K562 (cell line): ENCODE results near the gene MPPED1. TPM values are rescaled to one million over a fixed set of nuclear protein-coding genes. Genes with fewer than 3 reads are reported as not detected.

Source experiments
- ATAC-seq: fragments of 200-7000 bp; cut with Tn5 transposase; 3 replicates; pipeline ENCODE4 v1.9.1; 2020; ENCODE audit warnings: moderate library complexity
- BruUV-seq: library from RNA; stranded (reverse); fragments of 400-500 nt; replicated peaks from 2 replicates; lab custom pipeline; 2021; lab: Mats Ljungman, UMichigan
- CTCF ChIA-PET: fragments of 300-600 bp; formaldehyde crosslinking; extraction: SDS; loops from one replicate; lab custom pipeline; 2021; ENCODE audit warnings: low intra/inter-chr PET ratio; lab: Yijun Ruan, JAX
- POLR2A ChIA-PET: fragments of 300-600, 350-650 bp; sonication (Branson Sonifier 250); formaldehyde crosslinking; extraction: SDS; loops from one replicate; lab custom pipeline; 2021; ENCODE audit warnings: antibody characterized with exemption, inconsistent platforms; lab: Yijun Ruan, JAX
- DNase-seq, 4 experiments: peaks; one replicate each; pipeline versions ENCODE4 v3.0.0 to v3.0.0-alpha.2; 2011 to 2018; ENCODE audit warnings: low spot score in 3 of 4, mixed read lengths in 3 of 4; ENCODE audit errors: extremely low read depth in 1 of 4
- FAIRE-seq: peaks from 2 replicates; lab custom pipeline; 2011; peaks lifted over from hg19 to GRCh38; lab: Jason Lieb, UNC
- H2AFZ ChIP-seq: 2 replicates; pipeline ENCODE4 v1.6.0; 2011; ENCODE audit warnings: low read depth, low read length, control low read depth, inconsistent platforms
- H3K27ac ChIP-seq: fragments of 200-600 bp; 3 replicates; pipeline ENCODE4 v1.8.0; 2011; ENCODE audit warnings: low read depth, mild to moderate bottlenecking, control low read depth, inconsistent platforms, low read length, moderate library complexity, mixed read lengths; ENCODE audit errors: extremely low read depth
- H3K27me3 ChIP-seq, 2 experiments: fragments of 300-600 bp in 1 of 2; 2 replicates in 1 of 2; 3 replicates in 1 of 2; pipeline versions ENCODE4 v1.6.0 to v1.8.0; 2011; ENCODE audit warnings: inconsistent platforms in 2 of 2, low read length in 2 of 2, mild to moderate bottlenecking in 1 of 2, mixed read lengths in 1 of 2, moderate library complexity in 1 of 2; ENCODE audit not compliant: control insufficient read depth in 2 of 2, insufficient read depth in 2 of 2
- H3K36me3 ChIP-seq: fragments of 300-600 bp; 3 replicates; pipeline ENCODE4 v1.8.0; 2011; ENCODE audit warnings: mild to moderate bottlenecking, low read length, inconsistent platforms; ENCODE audit not compliant: control insufficient read depth, insufficient read depth
- H3K4me1 ChIP-seq, 2 experiments: fragments of 200-600 bp in 1 of 2; replicated peaks in 1 of 2; 2 replicates in 1 of 2; 3 replicates in 1 of 2; pipeline versions ENCODE4 v1.5.1 to v1.8.0; 2011; ENCODE audit warnings: inconsistent platforms in 2 of 2, low read length in 2 of 2, mild to moderate bottlenecking in 1 of 2, mixed read lengths in 1 of 2, moderate library complexity in 1 of 2; ENCODE audit not compliant: control insufficient read depth in 2 of 2, insufficient read depth in 2 of 2
- H3K4me2 ChIP-seq: 2 replicates; pipeline ENCODE4 v1.6.1; 2011; ENCODE audit warnings: low read length, control low read depth, inconsistent platforms, mixed read lengths; ENCODE audit not compliant: insufficient read depth
- H3K4me3 ChIP-seq: fragments of 200-600 bp; sonication (generic), shearing (Covaris generic); 2 replicates; pipeline ENCODE4 v1.5.1; 2016; ENCODE audit warnings: control low read depth, inconsistent platforms
- H3K79me2 ChIP-seq: fragments of 200-600 bp; 3 replicates; pipeline ENCODE4 v1.8.0; 2011; ENCODE audit warnings: low read length, inconsistent platforms; ENCODE audit not compliant: control insufficient read depth, insufficient read depth
- H3K9ac ChIP-seq, 2 experiments: 2 replicates each; pipeline versions ENCODE4 v1.6.0 to v1.6.1; 2011; ENCODE audit warnings: low read depth in 2 of 2, low read length in 2 of 2, control low read depth in 1 of 2, inconsistent platforms in 1 of 2, mild to moderate bottlenecking in 1 of 2, mixed read lengths in 1 of 2; ENCODE audit not compliant: insufficient read depth in 1 of 2
- H3K9me1 ChIP-seq: one replicate; pipeline ENCODE4 v1.6.0; 2011; ENCODE audit warnings: inconsistent platforms, mild to moderate bottlenecking, low read length, moderate library complexity; ENCODE audit not compliant: control insufficient read depth, insufficient read depth
- H3K9me3 ChIP-seq: replicated peaks from 2 replicates; pipeline ENCODE4 v1.5.1; 2011; ENCODE audit warnings: low read depth, low read length, inconsistent platforms; ENCODE audit not compliant: control insufficient read depth, insufficient read depth
- H4K20me1 ChIP-seq: replicated peaks from 2 replicates; pipeline ENCODE4 v1.6.1; 2011; ENCODE audit warnings: low read length, inconsistent platforms, mixed read lengths; ENCODE audit not compliant: control insufficient read depth, insufficient read depth
- CHD2 ChIP-seq: IDR thresholded peaks from 2 replicates; pipeline ENCODE4 v1.6.1; 2011; ENCODE audit warnings: low read depth, low read length
- DACH1 ChIP-seq: fragments of 450-650 bp; IDR thresholded peaks from 2 replicates; pipeline ENCODE4 v1.6.1; 2018; ENCODE audit not compliant: partially characterized antibody
- DIDO1 ChIP-seq: fragments of 450-650 bp; IDR thresholded peaks from 2 replicates; pipeline ENCODE4 v1.6.1; 2016; ENCODE audit warnings: low read depth, missing biosample characterization, missing genetic modification characterization
- GTF3C2 ChIP-seq: IDR thresholded peaks from 3 replicates; pipeline ENCODE4 v1.6.1; 2011; ENCODE audit warnings: borderline replicate concordance, mild to moderate bottlenecking, moderate library complexity; ENCODE audit not compliant: insufficient read length; ENCODE audit errors: extremely low read depth
- MNT ChIP-seq, 2 experiments: fragments of 450-650 bp; conservative IDR thresholded peaks; 2 replicates each; pipeline ENCODE4 v1.6.1; 2017; ENCODE audit warnings: mild to moderate bottlenecking in 2 of 2, moderate library complexity in 2 of 2
- NR2C1 ChIP-seq, 2 experiments: fragments of 450-650 bp; IDR thresholded peaks; 2 replicates each; pipeline ENCODE4 v1.6.1; 2017; ENCODE audit warnings: mild to moderate bottlenecking in 2 of 2, antibody characterized with exemption in 1 of 2, inconsistent platforms in 1 of 2, missing compliant biosample characterization in 1 of 2, missing genetic modification characterization in 1 of 2
- PATZ1 ChIP-seq: fragments of 250-450 bp; sonication (Bioruptor Pico); IDR thresholded peaks from 2 replicates; pipeline ENCODE4 v1.5.0; 2020; ENCODE audit warnings: mild to moderate bottlenecking, borderline replicate concordance
- ZBTB12 ChIP-seq: fragments of 250-450 bp; sonication (Bioruptor Pico); IDR thresholded peaks from 2 replicates; pipeline ENCODE4 v1.4.0; 2020
- ZBTB26 ChIP-seq: fragments of 450-650 bp; formaldehyde crosslinking; IDR thresholded peaks from 2 replicates; pipeline ENCODE4 v1.4.0; 2022; ENCODE audit warnings: missing genetic modification characterization
- ZEB2 ChIP-seq: fragments of 450-650 bp; IDR thresholded peaks from 2 replicates; pipeline ENCODE4 v1.6.1; 2016
- ZNF133 ChIP-seq: fragments of 250-450 bp; sonication (Bioruptor Pico); IDR thresholded peaks from 2 replicates; pipeline ENCODE4 v1.4.0; 2020; ENCODE audit warnings: mild to moderate bottlenecking
- ZNF239 ChIP-seq: fragments of 250-450 bp; sonication (Bioruptor Pico); IDR thresholded peaks from 2 replicates; pipeline ENCODE4 v1.4.0; 2020; ENCODE audit warnings: mild to moderate bottlenecking
- WGBS: fragments of 100-300 bp; shearing (Covaris generic); methylation state at CpG from one replicate; pipeline ENCODE4 v1.1.6; 2016; ENCODE audit warnings: low coverage, mixed read lengths; ENCODE audit not compliant: insufficient coverage; ENCODE audit errors: missing lambda C conversion rate; 5-methylcytosine and 5-hydroxymethylcytosine counted together
- in situ Hi-C: fragments of 300-500 bp; cut with MboI; formaldehyde crosslinking; loops from 4 replicates; pipeline ENCODE4 v1.15.0; 2018; ENCODE audit warnings: inconsistent platforms, mixed read lengths
- intact Hi-C: fragments of 100-400 bp; cut with micrococcal nuclease; formaldehyde crosslinking; loops from 2 replicates; pipeline ENCODE4 v1.14.2; 2022
- polyA plus RNA-seq, 8 experiments: library from polyadenylated mRNA; depleted of rRNA in 4 of 8; stranded (reverse) in 5 of 8; unstranded in 3 of 8; fragments of >200 nt; fragmentation: Nextera tagmentation in 2 of 8; fragmentation: Illumina TruSeq in 1 of 8; extraction: Ambion mirVana in 2 of 8; extraction: Trizol in 1 of 8; gene quantifications; 2 replicates each; pipeline versions ENCODE4 v1.2.1 to v1.2.3, GENCODE V29; 2011 to 2014; ENCODE audit warnings: inconsistent platforms in 1 of 8, missing spikeins in 1 of 8
- total RNA-seq, 7 experiments: library from RNA; depleted of rRNA in 6 of 7; stranded (reverse); fragments of >200 nt in 6 of 7; fragmentation: Illumina TruSeq in 2 of 7; extraction: Trizol in 2 of 7; gene quantifications; 2 replicates each; pipeline versions ENCODE4 v1.2.1 to v1.2.3, GENCODE V29; 2011 to 2021; ENCODE audit warnings: low replicate concordance in 1 of 7

Gene MPPED1
- total and polyA plus RNA-seq, 9 of the 15 experiments (the other 6 are each of a cell fraction or from before 2014, with no cell fraction given) = not detected

- intact Hi-C loops = no loop called here
- in situ Hi-C loops = no loop called here
- WGBS = 1% methylated on average over 15 of the region's 17 CpGs
- no peaks in the 10 kb centered on the region for H3K9me1 ChIP-seq
- POLR2A ChIA-PET = interaction anchor here (0.9 kb wide), 1 partner anchor 17 kb away, joined by 4 read pairs; no protein-coding TSS in a partner anchor
- CTCF ChIA-PET = no interaction called here
- no TSS peak for BruUV-seq
- H2AFZ ChIP-seq = no peak overlapping the region
- H3K4me3 ChIP-seq = no peak overlapping the region
- FAIRE-seq = no peak
- H3K27me3 ChIP-seq = no peaks in the 10 kb centered on the region
- no peak overlapping the region for H3K9ac ChIP-seq
- TF ChIP-seq NR2C1 (IDR thresholded peaks at IDR 0.05) (no peak), NR2C1 (tag; IDR thresholded peaks at IDR 0.05) (no peak), DACH1 (no peak), ZNF239 (CRISPR knock-in tag) (no peak), CHD2 (no peak), ZEB2 (no peak), ZNF133 (no peak), ZBTB12 (CRISPR knock-in tag) (no peak), DIDO1 (tag) (no peak), MNT (conservative IDR thresholded peaks at IDR 0.05) (no peak), PATZ1 (CRISPR knock-in tag) (no peak), GTF3C2 (no peak), ZBTB26 (no peak)
- no peak overlapping the region for H3K27ac ChIP-seq
- no peaks in the 10 kb centered on the region for H4K20me1 ChIP-seq
- no peak for ATAC-seq
- H3K79me2 ChIP-seq = no peaks in the 10 kb centered on the region
- no peaks in the 10 kb centered on the region for H3K9me3 ChIP-seq
- no peak overlapping the region for H3K4me2 ChIP-seq
- no peaks in the 10 kb centered on the region for H3K36me3 ChIP-seq
- DNase-seq = no peak
- H3K4me1 ChIP-seq = no peaks in the 10 kb centered on the region
Measured at GRCh38 chr22:43554694-43555365, 143.0 kb downstream of the MPPED1 start.
